ENCODE measurements around the gene APOL4. TPM values are rescaled to one million over a fixed set of nuclear protein-coding genes. Genes with fewer than 3 reads are reported as not detected.
"Not testable (repeated sequence)": the region's sequence is repeated elsewhere in the genome, so short reads cannot be mapped to it uniquely, and the experiment has no call there.

Gene APOL4
- total RNA-seq, 1 donor from 2014 or later = 0.56 TPM

- intact Hi-C loops (cut with micrococcal nuclease) = no loop called here
Observed at GRCh38 chr22:36208914-36209313, 7.3 kb upstream of the APOL4 start.

- intact Hi-C loops (cut with micrococcal nuclease) = no loop called here
Observed at GRCh38 chr22:36208162-36208765, 6.7 kb upstream of the APOL4 start.

GRCh38 chr22:36206255-36206654 lies 4.6 kb upstream of the APOL4 start:
- intact Hi-C loops (cut with micrococcal nuclease) = no loop called here

GRCh38 chr22:36205573-36205972 lies 4.0 kb upstream of the APOL4 start:
- intact Hi-C loops (cut with micrococcal nuclease) = not testable (repeated sequence)

GRCh38 chr22:36204632-36205015 lies 3.0 kb upstream of the APOL4 start:
- intact Hi-C loops (cut with micrococcal nuclease) = no loop called here

- intact Hi-C loops (cut with micrococcal nuclease) = no loop called here
Observed at GRCh38 chr22:36204001-36204631, 2.5 kb upstream of the APOL4 start.

GRCh38 chr22:36203441-36203840 lies 1.8 kb upstream of the APOL4 start:
- intact Hi-C loops (cut with micrococcal nuclease) = not testable (repeated sequence)

- intact Hi-C loops (cut with micrococcal nuclease) = not testable (repeated sequence)
Observed at GRCh38 chr22:36202906-36203305, 1.3 kb upstream of the APOL4 start.

- intact Hi-C loops (cut with micrococcal nuclease) = not testable (repeated sequence)
Observed at GRCh38 chr22:36201025-36201424, 584 bp downstream of the APOL4 start.

- intact Hi-C loops (cut with micrococcal nuclease) = no loop called here
Observed at GRCh38 chr22:36199001-36199551, 2.5 kb downstream of the APOL4 start.

- intact Hi-C loops (cut with micrococcal nuclease) = no loop called here
Observed at GRCh38 chr22:36198536-36198935, 3.1 kb downstream of the APOL4 start.

GRCh38 chr22:36197514-36198146 lies 4.0 kb downstream of the APOL4 start:
- intact Hi-C loops (cut with micrococcal nuclease) = no loop called here

- intact Hi-C loops (cut with micrococcal nuclease) = no loop called here
Observed at GRCh38 chr22:36197065-36197440, 4.6 kb downstream of the APOL4 start.

GRCh38 chr22:36196254-36197064 lies 5.2 kb downstream of the APOL4 start:
- intact Hi-C loops (cut with micrococcal nuclease) = no loop called here

GRCh38 chr22:36194971-36195370 lies 6.6 kb downstream of the APOL4 start:
- intact Hi-C loops (cut with micrococcal nuclease) = loop anchor here (1.0 to 2.0 kb wide), 3 partner anchors 26 to 291 kb away; no protein-coding TSS in a partner anchor

- intact Hi-C loops (cut with micrococcal nuclease) = loop anchor here (2.0 kb wide), 1 partner anchor 82 kb away; no protein-coding TSS in a partner anchor
Observed at GRCh38 chr22:36194385-36194784, 7.2 kb downstream of the APOL4 start.

- intact Hi-C loops (cut with micrococcal nuclease) = no loop called here
Observed at GRCh38 chr22:36193577-36193976, 8.0 kb downstream of the APOL4 start.

GRCh38 chr22:36193171-36193570 lies 8.4 kb downstream of the APOL4 start:
- intact Hi-C loops (cut with micrococcal nuclease) = no loop called here

GRCh38 chr22:36192542-36192941 lies 9.1 kb downstream of the APOL4 start:
- intact Hi-C loops (cut with micrococcal nuclease) = no loop called here

GRCh38 chr22:36191106-36191836 lies 10.3 kb downstream of the APOL4 start:
- intact Hi-C loops (cut with micrococcal nuclease) = no loop called here

GRCh38 chr22:36187862-36188261 lies 13.7 kb downstream of the APOL4 start:
- intact Hi-C loops (cut with micrococcal nuclease) = not testable (repeated sequence)
